Activated CD4-positive, alpha-beta memory T cell treated with anti-CD3 and anti-CD28 coated beads, Interleukin-2, amount 10 ng/mL, durations not matched to agents 7 days and 5 days (primary cell): ENCODE data around the gene SUPT3H. TPM values are rescaled to one million over a fixed set of nuclear protein-coding genes. Genes with fewer than 3 reads are reported as not detected.
"Not testable (repeated sequence)": the region's sequence is repeated elsewhere in the genome, so short reads cannot be mapped to it uniquely, and the experiment has no call there.

Experiments used
- CTCF ChIA-PET: fragments of 350-600 bp; sonication (Branson Sonifier 250); formaldehyde crosslinking; loops from one replicate; lab custom pipeline; 2021; ENCODE audit warnings: antibody characterized with exemption, inconsistent platforms; lab: Charles Lee
- POLR2A ChIA-PET: fragments of 350-600 bp; sonication (Branson Sonifier 250); formaldehyde crosslinking; loops from one replicate; lab custom pipeline; 2021; ENCODE audit warnings: antibody characterized with exemption; lab: Charles Lee
- DNase-seq: peaks from one replicate; pipeline ENCODE4 v3.0.0-alpha.2; 2020
- H3K27ac Mint-ChIP-seq: one replicate; pipeline ENCODE4 v1.8.0; 2021; ENCODE audit warnings: mild to moderate bottlenecking, mixed read lengths
- H3K27me3 Mint-ChIP-seq: one replicate; pipeline ENCODE4 v1.8.0; 2021; ENCODE audit warnings: mixed read lengths
- H3K36me3 Mint-ChIP-seq: one replicate; pipeline ENCODE4 v1.8.0; 2021; ENCODE audit warnings: low read depth, mixed read lengths
- H3K4me1 Mint-ChIP-seq: one replicate; pipeline ENCODE4 v1.8.0; 2021; ENCODE audit warnings: mixed read lengths
- H3K4me3 Mint-ChIP-seq: one replicate; pipeline ENCODE4 v1.8.0; 2021; ENCODE audit warnings: mild to moderate bottlenecking, mixed read lengths
- H3K9me3 Mint-ChIP-seq: one replicate; pipeline ENCODE4 v1.8.0; 2021; ENCODE audit warnings: mixed read lengths
- total RNA-seq, 2 experiments: library from RNA; stranded (reverse); gene quantifications; one replicate each; pipeline ENCODE4 v1.2.3, GENCODE V29; 2021

The SUPT3H gene
- total RNA-seq, 2 experiments from 2014 or later = 7.4 to 9.7 TPM

- H3K36me3 Mint-ChIP-seq = peaks cover 23% of the 10 kb centered on the region
- POLR2A ChIA-PET = no interaction called here
These were observed 74.9 kb downstream of the SUPT3H start for GRCh38 chr6:45302832-45303231.

GRCh38 chr6:45301348-45302142 lies 76.2 kb downstream of the SUPT3H start:
- no peak overlapping the region for H3K4me3 Mint-ChIP-seq
- peaks cover 14% of the 10 kb centered on the region for H3K9me3 Mint-ChIP-seq

More at GRCh38 chr6:45302832-45303231, 74.9 kb downstream of the SUPT3H start:
- Mint-ChIP-seq H3K27me3 (no peaks in the 10 kb centered on the region), H3K9me3 (peaks cover 14% of the 10 kb centered on the region), H3K27ac (no peak overlapping the region), H3K4me3 (no peak overlapping the region), H3K4me1 (peaks cover 4% of the 10 kb centered on the region)
- DNase-seq = no peak
- CTCF ChIA-PET = no interaction called here

GRCh38 chr6:45300736-45301135 lies 77.0 kb downstream of the SUPT3H start:
- H3K9me3 Mint-ChIP-seq = peaks cover 6% of the 10 kb centered on the region
- peaks cover 10% of the 10 kb centered on the region for H3K36me3 Mint-ChIP-seq
- H3K4me3 Mint-ChIP-seq = no peak overlapping the region
- CTCF ChIA-PET = interaction anchor here (0.5 to 0.9 kb wide), 2 partner anchors 15 to 345 kb away, joined by 3 to 4 read pairs; no protein-coding TSS in a partner anchor
- POLR2A ChIA-PET = interaction anchor here (1.1 kb wide), 1 partner anchor 368 kb away, joined by 4 read pairs; no protein-coding TSS in a partner anchor
- no peak for DNase-seq
- no peak overlapping the region for H3K27ac Mint-ChIP-seq
- H3K4me1 Mint-ChIP-seq = peaks cover 4% of the 10 kb centered on the region
- H3K27me3 Mint-ChIP-seq = no peaks in the 10 kb centered on the region

More at GRCh38 chr6:45301348-45302142, 76.2 kb downstream of the SUPT3H start:
- H3K27ac Mint-ChIP-seq = no peak overlapping the region
- ChIA-PET CTCF (interaction anchor here (0.9 kb wide), 1 partner anchor 14 kb away, joined by 4 read pairs; no protein-coding TSS in a partner anchor), POLR2A (interaction anchor here (1.1 kb wide), 1 partner anchor 368 kb away, joined by 4 read pairs; no protein-coding TSS in a partner anchor)
- no peak for DNase-seq
- H3K27me3 Mint-ChIP-seq = no peaks in the 10 kb centered on the region
- peaks cover 4% of the 10 kb centered on the region for H3K4me1 Mint-ChIP-seq
- peaks cover 18% of the 10 kb centered on the region for H3K36me3 Mint-ChIP-seq

GRCh38 chr6:45299096-45299581 lies 78.6 kb downstream of the SUPT3H start:
- H3K27me3 Mint-ChIP-seq = no peaks in the 10 kb centered on the region
- peaks cover 12% of the 10 kb centered on the region for H3K4me1 Mint-ChIP-seq
- POLR2A ChIA-PET = no interaction called here

GRCh38 chr6:45297320-45297719 lies 80.4 kb downstream of the SUPT3H start:
- peaks cover 6% of the 10 kb centered on the region for H3K9me3 Mint-ChIP-seq
- no peak overlapping the region for H3K27ac Mint-ChIP-seq
- peaks cover 26% of the 10 kb centered on the region for H3K4me1 Mint-ChIP-seq
- H3K36me3 Mint-ChIP-seq = peaks cover 5% of the 10 kb centered on the region
- ChIA-PET POLR2A (interaction anchor here (1.6 kb wide), 1 partner anchor 81 kb away, joined by 4 read pairs; no protein-coding TSS in a partner anchor), CTCF (no interaction called here)
- DNase-seq = no peak
- no peak overlapping the region for H3K4me3 Mint-ChIP-seq
- H3K27me3 Mint-ChIP-seq = no peaks in the 10 kb centered on the region

More at GRCh38 chr6:45299096-45299581, 78.6 kb downstream of the SUPT3H start:
- H3K4me3 Mint-ChIP-seq = no peak overlapping the region
- H3K36me3 Mint-ChIP-seq = peaks cover 5% of the 10 kb centered on the region
- peaks cover 9% of the 10 kb centered on the region for H3K9me3 Mint-ChIP-seq
- CTCF ChIA-PET = interaction anchor here (0.9 kb wide), 1 partner anchor 10 kb away, joined by 3 read pairs; no protein-coding TSS in a partner anchor
- no peak for DNase-seq
- no peak overlapping the region for H3K27ac Mint-ChIP-seq

- DNase-seq, H3K27me3 Mint-ChIP-seq, H3K4me3 Mint-ChIP-seq, POLR2A ChIA-PET, H3K9me3 Mint-ChIP-seq: not testable (repeated sequence)
- peaks cover 18% of the 10 kb centered on the region for H3K36me3 Mint-ChIP-seq
- peak overlapping the region; percentile 55 for H3K27ac Mint-ChIP-seq
- CTCF ChIA-PET = interaction anchor here (1.1 kb wide), 1 partner anchor 639 kb away, joined by 5 read pairs; no protein-coding TSS in a partner anchor
- H3K4me1 Mint-ChIP-seq = peaks cover 29% of the 10 kb centered on the region
These were observed 83.6 kb downstream of the SUPT3H start for GRCh38 chr6:45294065-45294701.

- no peak for DNase-seq
- Mint-ChIP-seq H3K9me3 (peaks cover 8% of the 10 kb centered on the region), H3K36me3 (peaks cover 18% of the 10 kb centered on the region), H3K4me1 (peaks cover 29% of the 10 kb centered on the region), H3K4me3 (peak overlapping the region; percentile 61), H3K27ac (peak overlapping the region; percentile 80), H3K27me3 (no peaks in the 10 kb centered on the region)
- ChIA-PET CTCF (no interaction called here), POLR2A (interaction anchor here (0.9 kb wide), 1 partner anchor 85 kb away, joined by 4 read pairs; no protein-coding TSS in a partner anchor)
These were observed 84.4 kb downstream of the SUPT3H start for GRCh38 chr6:45293306-45293705.

- peaks cover 10% of the 10 kb centered on the region for H3K9me3 Mint-ChIP-seq
- ChIA-PET POLR2A (no interaction called here), CTCF (no interaction called here)
- H3K27me3 Mint-ChIP-seq = no peaks in the 10 kb centered on the region
- H3K4me1 Mint-ChIP-seq = peaks cover 28% of the 10 kb centered on the region
- no peak overlapping the region for H3K4me3 Mint-ChIP-seq
- no peak for DNase-seq
- peaks cover 23% of the 10 kb centered on the region for H3K36me3 Mint-ChIP-seq
- H3K27ac Mint-ChIP-seq = no peak overlapping the region
These were observed 87.8 kb downstream of the SUPT3H start for GRCh38 chr6:45289751-45290514.

GRCh38 chr6:45286707-45287106 lies 91.0 kb downstream of the SUPT3H start:
- H3K4me1 Mint-ChIP-seq, DNase-seq, POLR2A ChIA-PET, H3K27ac Mint-ChIP-seq, H3K9me3 Mint-ChIP-seq, H3K27me3 Mint-ChIP-seq, CTCF ChIA-PET, H3K4me3 Mint-ChIP-seq: not testable (repeated sequence)
- H3K36me3 Mint-ChIP-seq = peaks cover 16% of the 10 kb centered on the region

GRCh38 chr6:45278367-45278766 lies 99.4 kb downstream of the SUPT3H start:
- H3K36me3 Mint-ChIP-seq = peaks cover 10% of the 10 kb centered on the region
- H3K4me1 Mint-ChIP-seq = no peaks in the 10 kb centered on the region
- H3K9me3 Mint-ChIP-seq = peaks cover 14% of the 10 kb centered on the region
- no peaks in the 10 kb centered on the region for H3K27me3 Mint-ChIP-seq
- ChIA-PET POLR2A (no interaction called here), CTCF (no interaction called here)
- DNase-seq = no peak
- H3K4me3 Mint-ChIP-seq = no peak overlapping the region
- H3K27ac Mint-ChIP-seq = no peak overlapping the region

GRCh38 chr6:45277741-45278140 lies 100.0 kb downstream of the SUPT3H start:
- H3K9me3 Mint-ChIP-seq = peaks cover 16% of the 10 kb centered on the region
- DNase-seq, H3K4me3 Mint-ChIP-seq, H3K36me3 Mint-ChIP-seq, POLR2A ChIA-PET, H3K27ac Mint-ChIP-seq, H3K4me1 Mint-ChIP-seq, H3K27me3 Mint-ChIP-seq, CTCF ChIA-PET: not testable (repeated sequence)

GRCh38 chr6:45275358-45275757 lies 102.4 kb downstream of the SUPT3H start:
- H3K27me3 Mint-ChIP-seq = no peaks in the 10 kb centered on the region
- no peak for DNase-seq
- H3K9me3 Mint-ChIP-seq = peaks cover 18% of the 10 kb centered on the region
- H3K36me3 Mint-ChIP-seq = peaks cover 11% of the 10 kb centered on the region
- H3K4me3 Mint-ChIP-seq = no peak overlapping the region
- no peaks in the 10 kb centered on the region for H3K4me1 Mint-ChIP-seq
- ChIA-PET CTCF (no interaction called here), POLR2A (no interaction called here)
- no peak overlapping the region for H3K27ac Mint-ChIP-seq
